Measurements from ENCODE around the gene TMC1. TPM values are rescaled to one million over a fixed set of nuclear protein-coding genes. Genes with fewer than 3 reads are reported as not detected.

The TMC1 gene
- polyA plus RNA-seq, 2 of the 4 experiments (the other 2 are of a cell fraction) = 0.12 to 0.17 TPM

DNA sequence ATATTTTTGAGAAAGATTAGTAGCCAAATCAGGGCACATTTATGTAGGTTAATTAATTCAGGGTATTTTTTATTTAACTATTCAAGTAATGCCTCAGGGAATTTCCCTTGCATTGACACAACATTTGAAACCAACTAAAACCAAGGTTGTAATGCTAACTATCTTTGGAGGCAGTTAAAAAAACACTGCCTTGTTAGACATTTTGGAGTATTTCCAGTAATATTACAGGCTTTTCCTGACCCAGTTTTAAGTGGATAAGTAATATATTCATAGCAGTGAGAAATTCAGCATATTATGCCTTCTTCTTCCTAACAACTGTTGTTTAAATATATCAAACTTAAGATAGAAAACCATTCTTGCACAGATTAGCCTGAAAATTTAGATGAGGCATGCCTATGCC is 175.1 kb downstream of the TMC1 start:
- no peak overlapping the region for H3K4me2 ChIP-seq
- no peak for DNase-seq (ENCODE audit: low read depth in 1 of 2, low spot score in 1 of 2)
- H3K9me3 ChIP-seq = no peaks in the 10 kb centered on the region
- CTCF ChIA-PET = no interaction called here
- no peak overlapping the region for H3K4me3 ChIP-seq
- POLR2A ChIA-PET = no interaction called here
- ATAC-seq = no peak
- H3K4me1 ChIP-seq = no peaks in the 10 kb centered on the region
- no peak overlapping the region for H3K27ac ChIP-seq
- TF ChIP-seq CEBPB (IDR thresholded peaks at IDR 0.05) (no peak), MAZ (IDR thresholded peaks at IDR 0.05; ENCODE audit: borderline replicate concordance, low read depth, low read length) (no peak), FOSL2 (IDR thresholded peaks at IDR 0.05) (no peak), FOSL2 (CRISPR knock-in tag; IDR thresholded peaks at IDR 0.05) (no peak), ZNF302 (CRISPR knock-in tag; IDR thresholded peaks at IDR 0.05) (no peak), NFE2L2 (conservative IDR thresholded peaks at IDR 0.05; ENCODE audit: low read length) (no peak), GATA3 (IDR thresholded peaks at IDR 0.05; ENCODE audit: borderline replicate concordance) (no peak), POLR2AphosphoS2 (conservative IDR thresholded peaks at IDR 0.05; ENCODE audit: low read length) (no peak), TP53 (CRISPR knock-in tag; IDR thresholded peaks at IDR 0.05) (no peak)
- no peak for FAIRE-seq

DNA sequence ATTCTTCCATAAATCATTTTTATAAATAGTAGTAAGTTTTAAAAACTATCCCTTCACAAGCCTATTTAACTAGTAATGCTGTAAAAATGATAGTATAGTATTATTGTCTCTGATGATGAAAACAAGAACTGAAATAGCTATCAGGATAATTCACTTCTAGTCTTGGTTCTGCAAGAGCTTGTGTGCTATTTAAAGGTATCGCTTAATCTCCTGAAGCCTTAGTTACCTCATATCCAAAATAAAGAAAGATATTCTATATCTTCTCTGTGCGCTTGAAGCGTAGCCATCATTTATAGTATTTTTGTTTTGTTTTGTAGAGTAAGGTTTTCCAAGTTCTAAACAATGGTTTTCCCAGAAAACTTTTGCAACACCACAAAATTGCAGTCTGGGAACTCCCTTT is 180.1 kb downstream of the TMC1 start:
- Histone ChIP-seq H3K27ac (no peak overlapping the region), H3K4me2 (no peak overlapping the region), H3K4me3 (no peak overlapping the region), H3K9me3 (no peaks in the 10 kb centered on the region), H3K4me1 (no peaks in the 10 kb centered on the region)
- TF ChIP-seq RNF2 (IDR thresholded peaks at IDR 0.05; ENCODE audit: borderline replicate concordance, low read depth) (no peak), CBX8 (IDR thresholded peaks at IDR 0.05) (no peak), ESRRA (IDR thresholded peaks at IDR 0.05; ENCODE audit: borderline replicate concordance, low read length) (no peak), MYC (IDR thresholded peaks at IDR 0.05; ENCODE audit: borderline replicate concordance, low read length) (no peak)
- TF ChIP-seq, protein P1, sequence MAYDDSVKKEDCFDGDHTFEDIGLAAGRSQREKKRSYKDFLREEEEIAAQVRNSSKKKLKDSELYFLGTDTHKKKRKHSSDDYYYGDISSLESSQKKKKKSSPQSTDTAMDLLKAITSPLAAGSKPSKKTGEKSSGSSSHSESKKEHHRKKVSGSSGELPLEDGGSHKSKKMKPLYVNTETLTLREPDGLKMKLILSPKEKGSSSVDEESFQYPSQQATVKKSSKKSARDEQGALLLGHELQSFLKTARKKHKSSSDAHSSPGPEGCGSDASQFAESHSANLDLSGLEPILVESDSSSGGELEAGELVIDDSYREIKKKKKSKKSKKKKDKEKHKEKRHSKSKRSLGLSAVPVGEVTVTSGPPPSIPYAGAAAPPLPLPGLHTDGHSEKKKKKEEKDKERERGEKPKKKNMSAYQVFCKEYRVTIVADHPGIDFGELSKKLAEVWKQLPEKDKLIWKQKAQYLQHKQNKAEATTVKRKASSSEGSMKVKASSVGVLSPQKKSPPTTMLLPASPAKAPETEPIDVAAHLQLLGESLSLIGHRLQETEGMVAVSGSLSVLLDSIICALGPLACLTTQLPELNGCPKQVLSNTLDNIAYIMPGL (CRISPR knock-in tag; IDR thresholded peaks at IDR 0.05; ENCODE audit: borderline replicate concordance) = no peak
- TF ChIP-seq, protein P2, sequence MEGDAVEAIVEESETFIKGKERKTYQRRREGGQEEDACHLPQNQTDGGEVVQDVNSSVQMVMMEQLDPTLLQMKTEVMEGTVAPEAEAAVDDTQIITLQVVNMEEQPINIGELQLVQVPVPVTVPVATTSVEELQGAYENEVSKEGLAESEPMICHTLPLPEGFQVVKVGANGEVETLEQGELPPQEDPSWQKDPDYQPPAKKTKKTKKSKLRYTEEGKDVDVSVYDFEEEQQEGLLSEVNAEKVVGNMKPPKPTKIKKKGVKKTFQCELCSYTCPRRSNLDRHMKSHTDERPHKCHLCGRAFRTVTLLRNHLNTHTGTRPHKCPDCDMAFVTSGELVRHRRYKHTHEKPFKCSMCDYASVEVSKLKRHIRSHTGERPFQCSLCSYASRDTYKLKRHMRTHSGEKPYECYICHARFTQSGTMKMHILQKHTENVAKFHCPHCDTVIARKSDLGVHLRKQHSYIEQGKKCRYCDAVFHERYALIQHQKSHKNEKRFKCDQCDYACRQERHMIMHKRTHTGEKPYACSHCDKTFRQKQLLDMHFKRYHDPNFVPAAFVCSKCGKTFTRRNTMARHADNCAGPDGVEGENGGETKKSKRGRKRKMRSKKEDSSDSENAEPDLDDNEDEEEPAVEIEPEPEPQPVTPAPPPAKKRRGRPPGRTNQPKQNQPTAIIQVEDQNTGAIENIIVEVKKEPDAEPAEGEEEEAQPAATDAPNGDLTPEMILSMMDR (IDR thresholded peaks at IDR 0.05) = no peak
- no peak for FAIRE-seq
- 91% methylated on average over 3 of the region's 3 CpGs for WGBS (ENCODE audit: missing lambda C conversion rate)
- ChIA-PET POLR2A (no interaction called here), CTCF (no interaction called here)
- DNase-seq (ENCODE audit: low read depth in 1 of 2, low spot score in 1 of 2) = no peak
- no peak for ATAC-seq

DNA sequence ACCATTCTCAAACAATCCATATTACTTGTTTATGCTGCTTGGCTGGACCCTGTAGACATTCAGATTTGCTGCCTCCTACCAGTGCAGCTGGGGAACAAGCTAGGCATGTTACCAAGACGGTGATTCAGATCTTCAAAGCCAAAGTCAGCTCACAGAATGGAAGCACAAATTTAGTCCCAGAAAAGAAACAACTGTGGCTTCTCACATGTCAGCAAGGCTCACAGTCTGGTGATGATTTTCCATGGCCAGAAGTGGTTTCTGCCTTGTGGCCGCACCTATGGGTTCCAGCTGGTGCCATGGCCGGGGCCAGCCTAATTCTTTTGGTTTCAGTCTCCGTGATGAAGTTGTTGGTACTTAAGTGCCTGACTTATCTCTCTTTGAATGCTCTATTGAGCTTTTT is 182.2 kb downstream of the TMC1 start:
- H3K9me3 ChIP-seq = no peaks in the 10 kb centered on the region
- no peak for DNase-seq (ENCODE audit: low read depth in 1 of 2, low spot score in 1 of 2)
- TF ChIP-seq HOXB5 (CRISPR knock-in tag; IDR thresholded peaks at IDR 0.05) (no peak), SREBF2 (IDR thresholded peaks at IDR 0.05) (no peak), RFX5 (IDR thresholded peaks at IDR 0.05) (no peak)
- TF ChIP-seq, protein P2 (IDR thresholded peaks at IDR 0.05) = no peak
- CTCF ChIA-PET = interaction anchor here (0.7 to 1.2 kb wide), 5 partner anchors 15 to 423 kb away, joined by 3 to 4 read pairs (median 3); no protein-coding TSS in a partner anchor
- no peak overlapping the region for H3K4me2 ChIP-seq
- 80% methylated on average over 4 of the region's 4 CpGs for WGBS (ENCODE audit: missing lambda C conversion rate)
- no peak overlapping the region for H3K27ac ChIP-seq
- H3K4me1 ChIP-seq = no peaks in the 10 kb centered on the region
- no peak for FAIRE-seq
- ATAC-seq = no peak
- POLR2A ChIA-PET = no interaction called here
- H3K4me3 ChIP-seq = no peak overlapping the region

Data from A549 (cell line).